ENCODE measurements around the gene DOCK2.

- TF ChIP-seq RAD21 (IDR thresholded peaks at IDR 0.05; ENCODE audit: low read length) (no peak), SIN3A (IDR thresholded peaks at IDR 0.05; ENCODE audit: borderline replicate concordance, low read depth, low read length) (no peak), RCOR1 (IDR thresholded peaks at IDR 0.05; ENCODE audit: low read length) (no peak), EP300 (IDR thresholded peaks at IDR 0.05; ENCODE audit: borderline replicate concordance in 1 of 2, low read depth in 1 of 2, low read length in 1 of 2) (no peak), CTCF (IDR thresholded peaks at IDR 0.05) (no peak), POLR2AphosphoS5 (IDR thresholded peaks at IDR 0.05; ENCODE audit: low read depth, low read length) (no peak), FOXJ3 (CRISPR knock-in tag; IDR thresholded peaks at IDR 0.05) (no peak), REST (IDR thresholded peaks at IDR 0.05; ENCODE audit: low read depth, low read length) (no peak)
These were observed 63.5 kb downstream of the DOCK2 start for GRCh38 chr5:169700611-169701010.

Measured in SK-N-SH (cell line).